Right lobe of liver (tissue), 4 donors: ENCODE measurements around the gene MTRF1L.

Source experiments
- POLR2A ChIP-seq: fragments of 450-650 bp; IDR thresholded peaks from one replicate; pipeline ENCODE4 v1.6.1; 2017; ENCODE audit warnings: antibody characterized with exemption, mild to moderate bottlenecking
- TF ChIP-seq, protein P1 (sequence below), 4 donors: fragments of 200-600 bp in 3 of 4; fragments of 450-650 bp in 1 of 4; IDR thresholded peaks; one replicate each; pipeline versions ENCODE4 v1.5.1 to v1.8.0; 2016 to 2022; ENCODE audit warnings: antibody characterized with exemption in 4 of 4, mild to moderate bottlenecking in 2 of 4
- donor health status: DM: no; HTN: no; CAD: no.
- donor health status: DM: no; HTN: no; CAD: no.
- donor health status: DM: no; HTN: yes; CAD: no.

DNA sequence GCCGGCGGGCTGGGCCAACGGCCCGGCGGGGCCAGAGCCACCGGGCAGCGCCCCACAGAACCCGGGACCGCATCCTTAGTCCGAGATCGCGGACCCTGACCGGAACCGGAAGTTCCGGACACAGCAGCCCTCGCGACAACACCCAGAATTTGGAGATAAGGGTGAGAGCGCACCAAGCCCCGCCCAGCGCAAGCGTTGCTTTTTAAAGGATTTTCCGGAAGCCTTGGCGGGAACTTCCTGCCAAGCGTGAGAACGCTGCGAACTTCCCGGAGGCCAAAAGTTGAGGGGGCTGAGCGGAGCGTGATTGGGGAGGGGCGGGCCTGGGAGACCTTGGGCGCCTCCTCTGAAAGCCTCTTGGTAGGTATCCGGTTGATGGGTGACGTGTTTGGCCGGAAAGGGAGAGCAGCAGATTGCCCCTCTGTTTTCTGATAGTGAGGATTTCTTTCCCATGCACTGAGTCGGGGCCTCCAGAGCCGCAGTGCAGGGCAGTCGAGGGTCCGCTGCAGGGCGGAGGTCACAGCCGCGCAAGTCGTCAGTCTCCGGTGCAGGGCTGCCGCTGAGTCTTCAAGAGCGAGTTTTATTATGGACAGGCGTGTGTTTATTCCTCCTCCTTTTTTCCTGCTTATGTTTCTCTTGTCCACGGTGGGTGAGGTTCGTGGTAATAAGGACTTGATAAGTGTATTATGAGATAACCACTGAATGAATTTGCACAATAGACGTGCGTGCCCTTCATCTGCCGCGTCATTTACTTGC is at the start of gene MTRF1L:
- TF ChIP-seq, protein P1, sequence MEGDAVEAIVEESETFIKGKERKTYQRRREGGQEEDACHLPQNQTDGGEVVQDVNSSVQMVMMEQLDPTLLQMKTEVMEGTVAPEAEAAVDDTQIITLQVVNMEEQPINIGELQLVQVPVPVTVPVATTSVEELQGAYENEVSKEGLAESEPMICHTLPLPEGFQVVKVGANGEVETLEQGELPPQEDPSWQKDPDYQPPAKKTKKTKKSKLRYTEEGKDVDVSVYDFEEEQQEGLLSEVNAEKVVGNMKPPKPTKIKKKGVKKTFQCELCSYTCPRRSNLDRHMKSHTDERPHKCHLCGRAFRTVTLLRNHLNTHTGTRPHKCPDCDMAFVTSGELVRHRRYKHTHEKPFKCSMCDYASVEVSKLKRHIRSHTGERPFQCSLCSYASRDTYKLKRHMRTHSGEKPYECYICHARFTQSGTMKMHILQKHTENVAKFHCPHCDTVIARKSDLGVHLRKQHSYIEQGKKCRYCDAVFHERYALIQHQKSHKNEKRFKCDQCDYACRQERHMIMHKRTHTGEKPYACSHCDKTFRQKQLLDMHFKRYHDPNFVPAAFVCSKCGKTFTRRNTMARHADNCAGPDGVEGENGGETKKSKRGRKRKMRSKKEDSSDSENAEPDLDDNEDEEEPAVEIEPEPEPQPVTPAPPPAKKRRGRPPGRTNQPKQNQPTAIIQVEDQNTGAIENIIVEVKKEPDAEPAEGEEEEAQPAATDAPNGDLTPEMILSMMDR (IDR thresholded peaks at IDR 0.05), result peak in 1 of 4 donors; percentile 11
- TF ChIP-seq POLR2A, result peak; percentile 85
